Esophagus muscularis mucosa (tissue), 4 donors: Measurements from ENCODE around the gene MED26. TPM values are rescaled to one million over a fixed set of nuclear protein-coding genes. Genes with fewer than 3 reads are reported as not detected.
A peak's percentile ranks its signal among the peaks of the same experiment; 100 is the strongest.

Experiments used
- DNase-seq: peaks from one replicate; pipeline ENCODE4 v3.0.0-alpha.2; 2017; ENCODE audit errors: extremely low spot score
- H3K27ac ChIP-seq, 4 donors: fragments of 200-600 bp; sonication (generic); replicated peaks in 1 of 4; 1 replicate in 3 of 4; 2 replicates in 1 of 4; pipeline ENCODE4 v1.5.1; 2016 to 2019; ENCODE audit warnings: mild to moderate bottlenecking in 1 of 4
- H3K27me3 ChIP-seq, 4 donors: fragments of 200-600 bp; sonication (generic); one replicate each; pipeline versions ENCODE4 v1.5.1 to v1.6.0; 2016 to 2019
- H3K36me3 ChIP-seq, 4 donors: fragments of 200-600 bp; sonication (generic); one replicate each; pipeline ENCODE4 v1.5.1; 2016 to 2019
- H3K4me1 ChIP-seq, 4 donors: fragments of 200-600 bp; sonication (generic); one replicate each; pipeline ENCODE4 v1.5.1; 2016 to 2019
- H3K4me3 ChIP-seq, 4 donors: fragments of 200-600 bp; sonication (generic); 1 replicate in 2 of 4; 2 replicates in 2 of 4; pipeline ENCODE4 v1.5.1; 2016 to 2019; ENCODE audit warnings: mild to moderate bottlenecking in 4 of 4, moderate library complexity in 1 of 4
- H3K9me3 ChIP-seq, 4 donors: fragments of 200-600 bp; sonication (generic); 1 replicate in 3 of 4; 2 replicates in 1 of 4; pipeline ENCODE4 v1.5.1; 2016 to 2019
- EP300 ChIP-seq: sonication (generic); formaldehyde crosslinking; IDR thresholded peaks from one replicate; pipeline ENCODE4 v1.6.1; 2017; ENCODE audit warnings: antibody characterized with exemption
- POLR2A ChIP-seq: fragments of 450-650 bp; IDR thresholded peaks from one replicate; pipeline ENCODE4 v1.6.1; 2017; ENCODE audit warnings: antibody characterized with exemption, moderate library complexity, mild to moderate bottlenecking, low read depth
- POLR2AphosphoS5 ChIP-seq, 2 donors: sonication (generic); formaldehyde crosslinking; IDR thresholded peaks; one replicate each; pipeline ENCODE4 v1.6.1; 2017; ENCODE audit warnings: antibody characterized with exemption in 2 of 2
- WGBS: methylation state at CpG from one replicate; pipeline ENCODE4 v1.1.5; 2018; 5-methylcytosine and 5-hydroxymethylcytosine counted together
- intact Hi-C: fragments of 100-400 bp; cut with DNase I; formaldehyde crosslinking; loops from one replicate; pipeline ENCODE4 v1.15.1; 2023
- total RNA-seq, 4 donors: library from RNA; depleted of rRNA; stranded (reverse); fragments of >200 nt; gene quantifications; one replicate each; pipeline versions ENCODE4 v1.1.0 to v1.2.1, GENCODE V29; 2016
- TF ChIP-seq, protein P1 (sequence below), 3 experiments: fragments of 200-600 bp in 2 of 3; fragments of 450-650 bp in 1 of 3; sonication (generic) in 2 of 3; IDR thresholded peaks; one replicate each; pipeline ENCODE4 v1.5.1; 2017 to 2019; ENCODE audit warnings: antibody characterized with exemption in 3 of 3, mild to moderate bottlenecking in 2 of 3, moderate library complexity in 1 of 3

MED26 gene
- total RNA-seq, 4 donors from 2014 or later: 4.2 to 11.7 (median 8.8) TPM

DNA sequence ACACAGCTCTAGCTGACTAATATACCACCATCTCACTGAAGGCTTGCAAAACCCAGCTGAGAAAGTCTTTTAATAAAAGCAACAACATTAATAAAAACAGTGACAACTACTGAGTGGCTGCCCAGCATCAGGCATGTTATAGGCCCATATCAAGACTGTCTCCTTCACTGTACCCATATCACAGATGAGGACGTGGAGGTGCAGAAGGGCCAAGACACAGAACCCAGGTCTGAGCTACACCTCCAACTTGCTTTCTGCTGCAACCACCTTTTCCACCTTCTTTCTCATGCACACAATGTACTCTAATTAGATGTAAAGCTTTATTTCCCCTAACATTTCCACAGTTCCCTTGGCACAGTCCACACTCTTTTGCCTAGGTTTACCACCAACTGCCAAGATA, 10.7 kb upstream of the MED26 start:
- Histone ChIP-seq H3K27me3 (no peaks in the 10 kb centered on the region), H3K36me3 (peaks cover 33 to 87% (median 57%) of the 10 kb centered on the region in 4 donors)
- no peak for TF ChIP-seq EP300
- TF ChIP-seq POLR2A: no peak
- TF ChIP-seq, protein P1, sequence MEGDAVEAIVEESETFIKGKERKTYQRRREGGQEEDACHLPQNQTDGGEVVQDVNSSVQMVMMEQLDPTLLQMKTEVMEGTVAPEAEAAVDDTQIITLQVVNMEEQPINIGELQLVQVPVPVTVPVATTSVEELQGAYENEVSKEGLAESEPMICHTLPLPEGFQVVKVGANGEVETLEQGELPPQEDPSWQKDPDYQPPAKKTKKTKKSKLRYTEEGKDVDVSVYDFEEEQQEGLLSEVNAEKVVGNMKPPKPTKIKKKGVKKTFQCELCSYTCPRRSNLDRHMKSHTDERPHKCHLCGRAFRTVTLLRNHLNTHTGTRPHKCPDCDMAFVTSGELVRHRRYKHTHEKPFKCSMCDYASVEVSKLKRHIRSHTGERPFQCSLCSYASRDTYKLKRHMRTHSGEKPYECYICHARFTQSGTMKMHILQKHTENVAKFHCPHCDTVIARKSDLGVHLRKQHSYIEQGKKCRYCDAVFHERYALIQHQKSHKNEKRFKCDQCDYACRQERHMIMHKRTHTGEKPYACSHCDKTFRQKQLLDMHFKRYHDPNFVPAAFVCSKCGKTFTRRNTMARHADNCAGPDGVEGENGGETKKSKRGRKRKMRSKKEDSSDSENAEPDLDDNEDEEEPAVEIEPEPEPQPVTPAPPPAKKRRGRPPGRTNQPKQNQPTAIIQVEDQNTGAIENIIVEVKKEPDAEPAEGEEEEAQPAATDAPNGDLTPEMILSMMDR (IDR thresholded peaks at IDR 0.05): no peak
- TF ChIP-seq POLR2AphosphoS5 (IDR thresholded peaks at IDR 0.05): no peak

DNA sequence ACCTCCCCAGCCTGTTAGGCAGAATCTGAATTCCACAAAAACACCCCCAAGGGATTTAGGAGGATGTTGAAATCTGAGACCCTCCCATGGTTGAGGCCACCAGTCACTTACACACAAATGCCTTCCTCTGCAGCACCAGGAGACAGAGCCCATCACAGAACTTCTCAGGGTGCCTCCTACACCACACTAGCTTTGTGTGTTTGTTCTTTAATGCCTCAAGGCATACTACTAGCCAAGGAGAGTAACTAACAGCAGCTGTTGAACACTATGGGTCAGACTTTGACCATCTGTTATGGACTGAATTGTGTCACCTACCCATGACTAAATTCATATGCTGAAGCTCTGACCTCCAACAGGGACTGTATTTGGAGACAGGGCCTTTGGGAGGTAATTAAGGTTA, 9.5 kb upstream of the MED26 start:
- intact Hi-C loops: no loop called here
- no peak overlapping the region for H3K4me3 ChIP-seq
- H3K27ac ChIP-seq: no peak overlapping the region
- H3K27me3 ChIP-seq: no peaks in the 10 kb centered on the region
- TF ChIP-seq EP300 (no peak), POLR2A (no peak), POLR2AphosphoS5 (IDR thresholded peaks at IDR 0.05) (no peak)
- TF ChIP-seq, protein P1 (IDR thresholded peaks at IDR 0.05): no peak
- peaks cover 22 to 86% (median 54%) of the 10 kb centered on the region in 4 donors for H3K36me3 ChIP-seq
- DNase-seq: no peak
- no peaks in the 10 kb centered on the region for H3K9me3 ChIP-seq
- H3K4me1 ChIP-seq: peaks cover 0 to 19% (median 8%) of the 10 kb centered on the region in 4 donors

More for the DNA sequence above, 10.7 kb upstream of the MED26 start:
- H3K27ac ChIP-seq: no peak overlapping the region
- H3K9me3 ChIP-seq: no peaks in the 10 kb centered on the region
- intact Hi-C loops: no loop called here
- no peak overlapping the region for H3K4me3 ChIP-seq
- no peak for DNase-seq
- WGBS: 100% methylated on average over 1 of the region's 1 CpG
- peaks cover 0 to 19% (median 8%) of the 10 kb centered on the region in 4 donors for H3K4me1 ChIP-seq

DNA sequence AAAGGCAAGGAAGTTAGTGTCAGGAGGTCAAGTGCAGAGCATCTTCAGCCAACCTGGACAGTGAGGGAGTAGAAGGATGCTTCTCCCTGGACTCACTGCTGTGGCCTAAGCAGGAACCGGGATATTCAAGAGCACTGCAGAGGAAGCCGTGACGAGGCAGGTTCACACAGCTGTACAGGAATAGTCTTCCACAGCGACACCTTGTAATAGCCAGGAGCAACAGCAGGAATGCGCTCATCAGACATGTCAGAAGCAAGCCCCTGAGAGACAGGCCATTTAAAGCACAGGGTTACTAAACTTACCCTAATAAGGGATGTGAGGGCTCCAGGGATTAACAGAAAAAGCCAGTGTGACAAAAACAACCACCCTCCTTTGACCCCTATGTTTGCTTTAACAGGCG, 3.5 kb upstream of the MED26 start:
- H3K9me3 ChIP-seq: no peaks in the 10 kb centered on the region
- 88% methylated on average over 6 of the region's 6 CpGs for WGBS
- peaks cover 19 to 28% (median 24%) of the 10 kb centered on the region in 4 donors for H3K4me1 ChIP-seq
- TF ChIP-seq EP300: no peak
- TF ChIP-seq POLR2A: no peak
- TF ChIP-seq POLR2AphosphoS5 (IDR thresholded peaks at IDR 0.05): no peak
- TF ChIP-seq, protein P1 (IDR thresholded peaks at IDR 0.05): no peak
- intact Hi-C loops: no loop called here
- H3K27me3 ChIP-seq: no peaks in the 10 kb centered on the region
- H3K36me3 ChIP-seq: peaks cover 11 to 57% (median 32%) of the 10 kb centered on the region in 4 donors
- DNase-seq: no peak
- no peak overlapping the region for H3K27ac ChIP-seq
- H3K4me3 ChIP-seq: no peak overlapping the region

DNA sequence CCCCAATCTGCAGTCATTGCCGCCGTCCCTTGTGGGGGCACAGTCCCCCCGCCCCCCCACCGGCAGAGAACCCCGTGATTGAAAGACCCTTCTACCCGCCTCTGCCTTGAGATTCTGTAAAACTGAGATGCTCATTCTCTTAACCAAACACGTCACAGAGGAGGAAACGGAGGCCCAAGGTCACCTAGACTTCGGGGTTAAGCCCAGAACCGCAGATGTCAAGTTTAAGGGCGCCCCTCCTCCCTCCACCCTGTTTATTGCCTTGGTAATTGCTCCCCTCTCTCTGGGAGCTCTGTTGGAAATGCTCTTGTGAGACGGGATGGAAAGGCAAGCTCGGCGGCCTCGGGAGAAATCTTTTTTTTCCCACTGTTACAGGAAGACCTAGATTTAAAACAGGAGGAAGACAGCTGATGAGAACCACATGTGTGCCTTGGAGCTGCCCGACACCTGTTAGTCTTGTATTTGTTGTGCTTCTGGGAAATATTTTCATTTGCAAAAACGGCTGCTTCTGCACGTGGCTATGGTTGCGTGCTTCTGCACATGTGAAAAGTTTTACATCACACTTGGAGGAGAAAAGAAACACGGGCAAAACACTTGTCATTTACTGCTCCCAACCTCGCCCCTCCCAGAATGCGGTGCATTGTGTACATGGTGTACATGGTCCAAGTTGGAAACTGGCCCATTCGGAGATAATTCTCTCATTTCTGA, 1.1 kb upstream of the MED26 start:
- Histone ChIP-seq H3K4me1 (peaks cover 38 to 52% (median 47%) of the 10 kb centered on the region in 4 donors), H3K27ac (peak overlapping the region; percentile 89 to 98 (median 97)), H3K9me3 (no peaks in the 10 kb centered on the region), H3K36me3 (peaks cover 8 to 50% (median 30%) of the 10 kb centered on the region in 4 donors), H3K4me3 (peak overlapping the region; percentile 78 to 99 (median 95)), H3K27me3 (no peaks in the 10 kb centered on the region)
- WGBS: 5% methylated on average over 13 of the region's 23 CpGs
- peak in 1 of 2 donors; percentile 37 for TF ChIP-seq POLR2AphosphoS5 (IDR thresholded peaks at IDR 0.05)
- TF ChIP-seq, protein P1 (IDR thresholded peaks at IDR 0.05): no peak
- DNase-seq: no peak
- intact Hi-C loops: loop anchor here (5.0 kb wide), 1 partner anchor 57 kb away; the partner anchor contains the start of gene SLC35E1

DNA sequence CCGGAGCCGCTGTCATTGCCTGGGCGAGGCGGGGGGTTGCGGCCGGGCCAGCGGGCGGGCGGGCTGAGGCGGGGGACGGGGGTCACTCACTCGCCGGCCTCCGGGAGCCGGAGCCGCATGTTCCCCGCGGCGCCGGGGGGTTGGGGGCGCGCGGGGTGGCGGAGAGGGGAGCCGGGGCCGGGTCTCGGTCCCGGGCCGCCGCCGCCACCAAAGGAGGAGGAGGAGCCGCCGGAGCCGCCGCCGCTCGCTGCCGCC, 149 bp downstream of the MED26 start:
- no peak for DNase-seq
- H3K27me3 ChIP-seq: no peaks in the 10 kb centered on the region
- H3K9me3 ChIP-seq: no peaks in the 10 kb centered on the region
- intact Hi-C loops: loop anchor here (5.0 kb wide), 1 partner anchor 56 kb away; the partner anchor contains the start of gene SLC35E1
- no CpG with 5 or more reads among the region's 38 CpGs for WGBS
- peaks cover 38 to 60% (median 53%) of the 10 kb centered on the region in 4 donors for H3K4me1 ChIP-seq
- H3K36me3 ChIP-seq: peaks cover 8 to 49% (median 30%) of the 10 kb centered on the region in 4 donors
- H3K4me3 ChIP-seq: peak overlapping the region; percentile 78 to 99 (median 95)
- peak overlapping the region; percentile 84 to 98 (median 92) for H3K27ac ChIP-seq
- TF ChIP-seq POLR2AphosphoS5 (IDR thresholded peaks at IDR 0.05) (no peak), EP300 (no peak)
- TF ChIP-seq, protein P1 (IDR thresholded peaks at IDR 0.05): no peak
